NCI-H510A (cell line): ENCODE measurements around the gene FIZ1.
"Not testable (repeated sequence)": the region's sequence is repeated elsewhere in the genome, so short reads cannot be mapped to it uniquely, and the experiment has no call there.

Experiments
- DNase-seq: peaks from one replicate; lab custom pipeline; 2025; lab: John Stamatoyannopoulos, UW

FIZ1 gene

GRCh38 chr19:55569477-55569876, 29.8 kb downstream of the FIZ1 start:
- not testable (repeated sequence) for DNase-seq

DNA sequence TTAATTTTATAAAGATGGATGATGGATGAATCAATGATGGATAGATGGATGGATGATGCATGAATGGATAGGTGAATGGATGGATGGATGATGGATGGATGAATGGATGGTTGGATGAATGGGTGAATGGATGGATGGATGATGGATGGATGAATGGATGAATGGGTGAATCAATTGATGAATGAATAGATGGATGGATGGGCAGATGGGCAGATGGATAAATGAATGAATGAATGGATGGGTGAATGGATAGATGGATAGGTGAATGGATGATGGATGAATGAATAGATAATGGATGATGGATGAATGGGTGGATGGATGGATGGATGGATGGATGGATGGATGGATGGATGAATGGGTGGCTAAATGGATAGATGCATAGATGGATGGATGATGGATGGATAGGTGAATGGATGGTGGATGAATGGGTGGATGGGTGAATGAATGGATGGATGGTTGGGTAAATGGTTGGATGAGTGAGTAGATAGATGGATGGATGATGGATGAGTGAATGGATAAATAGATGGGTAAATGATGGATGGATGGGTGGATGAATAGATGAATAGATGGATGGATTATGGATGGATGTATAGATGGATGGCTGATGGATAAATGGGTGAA, 31.5 kb downstream of the FIZ1 start:
- no peak for DNase-seq

GRCh38 chr19:55566823-55567222, 32.5 kb downstream of the FIZ1 start:
- DNase-seq = no peak

- DNase-seq = no peak
Observed at GRCh38 chr19:55563261-55563690, 36.0 kb downstream of the FIZ1 start.

- no peak for DNase-seq
Observed at GRCh38 chr19:55559684-55560083, 39.6 kb downstream of the FIZ1 start.

GRCh38 chr19:55554741-55555152, 44.6 kb downstream of the FIZ1 start:
- no peak for DNase-seq

DNA sequence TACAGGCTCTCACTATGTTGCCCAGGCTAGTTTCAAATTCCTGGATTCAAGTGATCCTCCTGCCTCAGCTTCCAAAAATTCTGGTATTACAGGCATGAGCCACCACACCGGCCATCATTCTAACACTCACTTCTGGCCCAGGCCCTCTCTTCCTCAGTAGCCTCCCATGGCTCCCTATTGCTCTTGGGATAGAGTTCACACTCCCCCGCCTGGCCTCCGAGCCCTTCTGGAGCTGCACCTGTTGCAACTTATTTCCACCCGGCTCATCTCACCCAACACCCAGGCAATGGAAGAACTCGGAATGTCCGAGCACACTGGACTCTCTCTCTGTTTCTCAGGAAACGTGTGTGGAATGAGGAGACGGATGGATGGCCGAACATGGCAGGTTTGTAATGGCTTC, 45.0 kb downstream of the FIZ1 start:
- DNase-seq = no peak

DNA sequence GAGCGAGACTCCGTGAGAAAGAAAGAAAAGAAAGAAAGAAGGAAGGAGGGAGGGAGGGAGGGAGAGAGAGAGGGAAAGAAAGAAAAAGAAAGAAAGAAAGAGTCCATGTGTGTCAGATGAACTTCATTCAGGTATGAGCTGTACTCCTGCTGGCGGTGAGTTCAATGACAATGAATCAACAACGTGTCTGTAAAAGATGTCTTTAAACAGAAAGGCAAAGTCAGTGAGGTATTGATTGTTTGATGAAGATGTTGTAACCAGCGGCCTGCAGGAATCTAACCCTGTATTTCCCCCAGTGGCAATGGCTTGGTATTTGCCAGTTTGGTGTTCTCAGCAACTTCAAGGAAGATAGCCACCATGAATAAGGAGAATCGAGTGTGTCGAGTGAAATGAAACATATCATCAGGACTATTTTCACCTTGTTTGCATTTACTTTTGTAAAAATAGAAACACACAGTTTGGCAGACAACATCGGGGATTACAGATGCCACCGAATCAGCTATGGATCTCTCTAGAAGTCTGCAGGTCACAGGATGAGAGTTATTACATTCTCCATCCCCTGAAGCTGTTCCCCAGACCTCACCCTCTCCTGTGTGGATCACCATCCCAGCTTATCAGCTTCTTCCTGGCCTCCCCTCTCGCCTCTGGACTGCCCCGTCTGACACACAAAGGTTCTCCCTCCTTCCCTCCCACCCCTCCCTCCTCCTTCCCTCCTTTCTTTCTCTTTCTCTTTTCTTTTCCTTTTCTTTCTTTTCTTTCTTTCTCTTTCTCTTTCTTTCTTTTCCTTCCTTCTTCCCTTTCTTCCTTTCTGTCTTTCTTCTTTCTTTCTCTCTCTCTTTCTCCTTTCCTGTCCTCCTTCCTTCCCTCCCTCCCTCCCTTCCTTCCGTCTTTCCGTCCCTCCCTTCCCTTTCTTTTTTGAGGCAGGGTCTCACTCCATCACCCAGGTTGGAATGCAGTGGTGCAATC, 45.8 kb downstream of the FIZ1 start:
- no peak for DNase-seq

DNA sequence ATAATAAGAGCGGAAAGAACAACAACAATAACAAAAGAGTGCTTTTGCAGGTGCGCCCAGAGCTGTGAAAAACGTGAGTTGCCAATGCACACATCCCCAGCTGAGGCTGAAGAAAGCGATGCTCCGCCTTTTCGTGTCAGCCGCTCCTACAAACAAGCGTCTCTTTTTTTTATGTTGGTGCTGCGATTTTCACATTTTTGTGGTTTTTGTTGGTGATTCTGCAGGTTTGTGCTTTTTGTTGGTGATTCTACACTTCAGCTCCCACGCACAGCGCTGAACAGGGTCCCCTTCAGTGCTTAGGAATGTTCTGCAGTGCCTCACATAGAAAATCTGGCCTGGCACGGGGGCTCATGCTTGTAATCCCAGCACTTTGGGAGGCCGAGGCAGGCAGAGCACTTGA, 46.7 kb downstream of the FIZ1 start:
- no peak for DNase-seq

DNA sequence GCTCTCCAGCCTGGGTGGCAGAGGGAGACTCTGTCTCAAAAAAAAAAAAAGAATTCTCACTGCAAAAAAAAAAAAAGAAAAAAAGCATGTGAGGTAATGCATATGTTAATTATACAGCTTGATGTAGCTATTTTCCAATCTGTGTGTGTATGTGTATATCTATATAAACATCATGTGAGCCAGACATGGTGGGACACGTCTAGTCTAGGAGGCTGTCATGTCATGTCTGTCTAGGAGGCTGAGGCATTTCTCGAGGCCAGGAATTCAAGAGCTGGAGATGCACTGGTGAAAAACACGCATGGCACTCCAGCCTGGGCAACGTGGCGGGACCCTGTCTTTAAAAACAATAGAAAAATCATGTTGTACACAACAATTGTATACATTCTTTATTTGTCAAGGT, 47.1 kb downstream of the FIZ1 start:
- no peak for DNase-seq

DNA sequence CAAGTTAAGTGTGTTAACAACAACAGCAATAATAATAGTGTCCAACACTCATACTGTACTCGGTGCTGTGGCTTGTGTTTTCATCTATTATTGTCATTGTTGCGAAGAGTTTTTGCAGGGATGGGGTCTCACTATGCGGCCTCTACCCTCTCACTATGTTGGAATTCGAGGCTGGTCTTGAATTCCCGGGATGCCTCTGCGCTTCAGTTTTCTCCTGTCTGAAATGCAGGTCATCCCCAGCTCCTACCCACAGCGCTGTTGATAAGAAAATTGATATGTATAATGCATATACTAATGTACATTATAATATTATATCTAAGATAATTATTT, 49.0 kb downstream of the FIZ1 start:
- no peak for DNase-seq

GRCh38 chr19:55549500-55550320, 49.6 kb downstream of the FIZ1 start:
- no peak for DNase-seq

- DNase-seq = no peak
Observed at GRCh38 chr19:55546822-55547614, 52.3 kb downstream of the FIZ1 start.

DNA sequence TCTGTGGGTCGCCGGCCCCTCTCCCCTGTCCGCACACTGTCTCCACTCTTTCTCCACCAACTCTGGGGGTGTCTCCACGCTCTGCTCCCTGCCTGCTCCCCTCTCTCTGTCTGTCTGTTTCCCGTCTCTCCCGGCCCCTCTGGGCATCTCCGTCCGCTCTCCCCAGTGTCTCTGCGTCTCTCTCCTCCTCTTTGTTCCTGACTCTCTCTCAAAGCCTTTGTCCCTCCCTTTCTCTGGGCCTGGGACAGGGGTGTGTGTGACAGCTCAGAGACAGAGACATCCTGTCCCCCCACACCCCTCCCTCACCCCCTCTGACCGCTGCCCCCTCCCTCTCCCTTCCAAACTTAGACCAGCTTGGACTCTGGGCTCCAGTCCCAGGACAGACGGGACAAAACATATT, 53.3 kb downstream of the FIZ1 start:
- no peak for DNase-seq

DNA sequence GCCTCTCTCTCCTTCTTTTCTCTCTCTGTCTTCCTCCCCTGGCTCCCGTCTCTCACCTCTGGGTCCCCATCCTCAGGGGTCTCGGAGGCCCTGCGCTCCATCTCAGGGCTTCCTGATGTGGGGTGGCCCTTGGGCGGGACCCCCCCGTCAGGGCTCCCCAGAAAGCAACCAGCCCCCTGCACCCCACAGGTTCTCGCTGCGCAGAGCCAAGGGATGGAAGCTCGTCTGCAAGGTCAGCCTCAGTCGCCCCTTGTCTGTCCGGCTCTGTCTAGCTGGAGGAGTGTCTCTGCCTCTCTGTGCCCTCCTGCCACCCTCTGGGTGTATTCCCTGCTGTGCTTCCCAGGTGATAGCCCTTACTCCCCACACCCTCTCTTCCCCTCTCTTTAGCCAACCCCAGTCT, 53.9 kb downstream of the FIZ1 start, which contains the start of gene SBK3:
Gene SBK3, minus strand, starts transcription at position 101 of the 400 bp plus-strand sequence. Its CDS starts 0 bp downstream, at position 101.
- no peak for DNase-seq

- DNase-seq = no peak
Observed at GRCh38 chr19:55544776-55545439, 54.4 kb downstream of the FIZ1 start.

GRCh38 chr19:55544014-55544413, 55.3 kb downstream of the FIZ1 start:
- DNase-seq = no peak

DNA sequence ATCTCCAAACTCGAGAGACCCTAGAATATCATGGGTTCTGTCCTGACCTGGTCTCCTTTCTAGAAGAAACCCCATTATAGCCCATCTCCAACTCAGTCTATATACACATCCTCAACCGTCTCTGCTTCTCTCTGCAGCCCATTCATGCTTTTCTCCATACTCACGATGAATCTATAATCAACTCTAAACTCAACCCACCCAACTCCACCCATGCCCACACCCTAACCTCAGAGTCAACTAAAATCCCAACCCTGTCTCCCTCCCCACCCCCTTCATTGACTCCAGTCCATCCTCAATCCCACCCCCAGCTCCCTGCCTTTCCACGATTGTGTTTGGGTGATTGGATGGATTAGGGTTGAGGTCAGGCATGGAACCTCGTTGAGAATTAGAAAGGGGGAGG, 55.8 kb downstream of the FIZ1 start:
- DNase-seq = no peak

DNA sequence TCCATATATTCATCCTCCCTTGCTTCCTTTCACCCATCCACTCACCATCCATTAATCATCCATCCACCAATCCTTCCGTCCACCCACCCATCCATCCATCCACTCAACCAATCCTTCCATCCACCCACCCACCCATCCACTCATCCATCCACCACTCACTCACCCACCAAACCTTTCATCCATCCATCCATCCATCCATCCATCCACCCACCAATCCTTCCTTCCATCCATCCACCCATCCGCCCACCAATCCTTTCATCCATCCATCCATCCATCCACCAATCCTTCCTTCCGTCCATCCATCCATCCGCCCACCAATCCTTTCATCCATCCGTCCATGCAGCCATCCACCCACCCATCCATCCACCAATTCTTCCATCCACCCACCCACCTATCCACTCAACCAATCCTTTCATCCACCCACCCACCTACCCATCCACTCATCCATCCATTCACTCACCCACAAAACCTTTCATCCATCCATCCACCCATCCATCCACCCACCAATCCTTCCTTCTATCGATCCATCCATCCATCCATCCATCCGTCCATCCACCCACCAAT, 56.9 kb downstream of the FIZ1 start:
- DNase-seq = no peak
